Loucy (cell line): ENCODE results near the gene MRPL20.

Experiments
- EZH2phosphoT487 ChIP-seq: fragments of 200-600 bp; IDR thresholded peaks from 2 replicates; pipeline ENCODE4 v1.6.1; 2018; ENCODE audit warnings: antibody characterized with exemption, mild to moderate bottlenecking, moderate library complexity, borderline replicate concordance
- TF ChIP-seq, protein P1 (sequence below): fragments of 200-600 bp; sonication (generic); conservative IDR thresholded peaks from 2 replicates; pipeline ENCODE4 v1.5.1; 2014; ENCODE audit warnings: mild to moderate bottlenecking, antibody characterized with exemption, low read length

DNA sequence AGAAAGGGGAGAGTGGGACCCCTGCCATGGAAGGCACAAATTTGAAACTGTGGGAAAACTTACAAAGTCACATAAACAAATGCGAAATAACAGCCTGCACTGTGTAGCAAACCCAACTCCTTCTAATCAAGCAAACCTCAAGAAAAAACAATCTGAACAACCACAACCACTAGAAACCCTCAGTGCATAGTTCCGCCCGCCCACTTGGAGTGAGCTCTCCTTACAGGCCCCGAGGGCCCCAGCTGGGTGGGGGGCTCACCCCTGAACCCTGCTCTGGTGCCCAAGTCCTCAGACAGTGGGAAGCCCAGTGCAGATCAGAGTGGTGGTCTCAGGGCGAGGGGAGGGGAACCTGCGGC is 47.8 kb downstream of the MRPL20 start:
- TF ChIP-seq, protein P1, sequence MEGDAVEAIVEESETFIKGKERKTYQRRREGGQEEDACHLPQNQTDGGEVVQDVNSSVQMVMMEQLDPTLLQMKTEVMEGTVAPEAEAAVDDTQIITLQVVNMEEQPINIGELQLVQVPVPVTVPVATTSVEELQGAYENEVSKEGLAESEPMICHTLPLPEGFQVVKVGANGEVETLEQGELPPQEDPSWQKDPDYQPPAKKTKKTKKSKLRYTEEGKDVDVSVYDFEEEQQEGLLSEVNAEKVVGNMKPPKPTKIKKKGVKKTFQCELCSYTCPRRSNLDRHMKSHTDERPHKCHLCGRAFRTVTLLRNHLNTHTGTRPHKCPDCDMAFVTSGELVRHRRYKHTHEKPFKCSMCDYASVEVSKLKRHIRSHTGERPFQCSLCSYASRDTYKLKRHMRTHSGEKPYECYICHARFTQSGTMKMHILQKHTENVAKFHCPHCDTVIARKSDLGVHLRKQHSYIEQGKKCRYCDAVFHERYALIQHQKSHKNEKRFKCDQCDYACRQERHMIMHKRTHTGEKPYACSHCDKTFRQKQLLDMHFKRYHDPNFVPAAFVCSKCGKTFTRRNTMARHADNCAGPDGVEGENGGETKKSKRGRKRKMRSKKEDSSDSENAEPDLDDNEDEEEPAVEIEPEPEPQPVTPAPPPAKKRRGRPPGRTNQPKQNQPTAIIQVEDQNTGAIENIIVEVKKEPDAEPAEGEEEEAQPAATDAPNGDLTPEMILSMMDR: no peak
- no peak for TF ChIP-seq EZH2phosphoT487
